ENCODE data around the gene SMYD1. TPM values are rescaled to one million over a fixed set of nuclear protein-coding genes. Genes with fewer than 3 reads are reported as not detected.

SMYD1 gene
- polyA plus RNA-seq, 3 donors = not detected

GRCh38 chr2:88068044-88068443 lies 419 bp downstream of the SMYD1 start:
- Histone ChIP-seq H3K9me3 (replicated peaks in 1 of 2; ENCODE audit: control insufficient read depth in 1 of 2, insufficient read depth in 1 of 2, low read length in 2 of 2) (no peaks in the 10 kb centered on the region), H3K79me2 (ENCODE audit: insufficient read depth, low read length) (no peaks in the 10 kb centered on the region), H3K4me1 (ENCODE audit: control insufficient read depth in 1 of 2, insufficient read depth in 2 of 2, low read length in 2 of 2) (no peaks in the 10 kb centered on the region), H3K36me3 (replicated peaks in 1 of 2; ENCODE audit: control insufficient read depth in 1 of 2, insufficient read depth in 2 of 2, low read length in 2 of 2) (no peaks in the 10 kb centered on the region), H3K4me2 (replicated peaks; ENCODE audit: extremely low read depth, low read length, poor library complexity, severe bottlenecking) (no peak overlapping the region), H3K9ac (ENCODE audit: insufficient read depth, low read length, poor library complexity, severe bottlenecking) (no peak overlapping the region), H4K20me1 (ENCODE audit: insufficient read depth, low read length) (no peaks in the 10 kb centered on the region), H3K27me3 (ENCODE audit: control insufficient read depth in 2 of 2, insufficient read depth in 2 of 2, low read length in 2 of 2) (no peaks in the 10 kb centered on the region), H2AFZ (ENCODE audit: insufficient read depth, low read depth, low read length, poor library complexity, severe bottlenecking) (no peak overlapping the region), H3K27ac (ENCODE audit: low read depth in 1 of 2, low read length in 2 of 2) (no peak overlapping the region), H3K4me3 (replicated peaks in 1 of 3; ENCODE audit: low read depth in 2 of 3, low read length in 3 of 3) (no peak overlapping the region)
- intact Hi-C loops (cut with micrococcal nuclease) = no loop called here
- TF ChIP-seq CTCF (IDR thresholded peaks at IDR 0.05) = no peak
- Mint-ChIP-seq H3K4me3 (no peak overlapping the region), H3K9me3 (peaks cover 0 to 2% (median 0%) of the 10 kb centered on the region in 7 donors), H3K36me3 (no peaks in the 10 kb centered on the region), H3K27ac (peak overlapping the region in 1 of 7 donors; percentile 27), H3K27me3 (ENCODE audit: low read depth in 3 of 3) (peaks cover 0 to 3% (median 0%) of the 10 kb centered on the region in 3 donors), H3K4me1 (no peaks in the 10 kb centered on the region)
- WGBS (ENCODE audit: insufficient coverage) = no CpG with 5 or more reads among the region's 2 CpGs
- DNase-seq = no peak

GRCh38 chr2:88069117-88069516 lies 1.5 kb downstream of the SMYD1 start:
- no peak overlapping the region for H3K27ac Mint-ChIP-seq
- Histone ChIP-seq H2AFZ (ENCODE audit: insufficient read depth, low read depth, low read length, poor library complexity, severe bottlenecking) (no peak overlapping the region), H3K36me3 (replicated peaks in 1 of 2; ENCODE audit: control insufficient read depth in 1 of 2, insufficient read depth in 2 of 2, low read length in 2 of 2) (no peaks in the 10 kb centered on the region), H3K4me3 (replicated peaks in 1 of 3; ENCODE audit: low read depth in 2 of 3, low read length in 3 of 3) (no peak overlapping the region), H3K4me1 (ENCODE audit: control insufficient read depth in 1 of 2, insufficient read depth in 2 of 2, low read length in 2 of 2) (no peaks in the 10 kb centered on the region), H3K79me2 (ENCODE audit: insufficient read depth, low read length) (no peaks in the 10 kb centered on the region), H3K27ac (ENCODE audit: low read depth in 1 of 2, low read length in 2 of 2) (no peak overlapping the region), H3K9me3 (replicated peaks in 1 of 2; ENCODE audit: control insufficient read depth in 1 of 2, insufficient read depth in 1 of 2, low read length in 2 of 2) (no peaks in the 10 kb centered on the region), H3K4me2 (replicated peaks; ENCODE audit: extremely low read depth, low read length, poor library complexity, severe bottlenecking) (no peak overlapping the region), H3K9ac (ENCODE audit: insufficient read depth, low read length, poor library complexity, severe bottlenecking) (no peak overlapping the region), H4K20me1 (ENCODE audit: insufficient read depth, low read length) (no peaks in the 10 kb centered on the region), H3K27me3 (ENCODE audit: control insufficient read depth in 2 of 2, insufficient read depth in 2 of 2, low read length in 2 of 2) (no peaks in the 10 kb centered on the region)
- no peaks in the 10 kb centered on the region for H3K36me3 Mint-ChIP-seq
- DNase-seq = no peak
- no peak overlapping the region for H3K4me3 Mint-ChIP-seq
- H3K4me1 Mint-ChIP-seq = peaks cover 2% of the 10 kb centered on the region
- intact Hi-C loops (cut with micrococcal nuclease) = no loop called here
- peaks cover 0 to 3% (median 0%) of the 10 kb centered on the region in 3 donors for H3K27me3 Mint-ChIP-seq (ENCODE audit: low read depth in 3 of 3)
- TF ChIP-seq CTCF (IDR thresholded peaks at IDR 0.05) = no peak
- H3K9me3 Mint-ChIP-seq = peaks cover 0 to 2% (median 0%) of the 10 kb centered on the region in 7 donors

Measured in CD14-positive monocyte (primary cell).